Transverse colon (tissue), 4 donors: ENCODE measurements around the gene PLAC1. TPM values are rescaled to one million over a fixed set of nuclear protein-coding genes. Genes with fewer than 3 reads are reported as not detected.

Experiments
- DNase-seq: peaks from one replicate; pipeline ENCODE4 v3.0.0-alpha.2; 2019
- H3K27ac ChIP-seq, 4 donors: fragments of 200-600 bp; sonication (generic); 2 replicates each; pipeline ENCODE4 v1.5.1; 2016 to 2018; ENCODE audit warnings: inconsistent platforms in 4 of 4
- H3K27me3 ChIP-seq: fragments of 200-600 bp; sonication (generic); 2 replicates; pipeline ENCODE4 v1.5.1; 2017; ENCODE audit warnings: inconsistent platforms
- H3K36me3 ChIP-seq, 4 donors: fragments of 200-600 bp; sonication (generic); 2 replicates each; pipeline ENCODE4 v1.5.1; 2017 to 2019; ENCODE audit warnings: inconsistent platforms in 4 of 4
- H3K4me1 ChIP-seq, 4 donors: fragments of 200-600 bp; sonication (generic); 2 replicates each; pipeline ENCODE4 v1.5.1; 2017 to 2020; ENCODE audit warnings: inconsistent platforms in 4 of 4
- H3K4me3 ChIP-seq, 4 donors: fragments of 200-600 bp; sonication (generic); 1 replicate in 1 of 4; 2 replicates in 3 of 4; pipeline versions ENCODE4 v1.5.1 to v1.6.1; 2017 to 2019; ENCODE audit warnings: inconsistent platforms in 4 of 4
- H3K9me3 ChIP-seq, 2 donors: fragments of 200-600 bp; sonication (generic); 2 replicates each; pipeline ENCODE4 v1.5.1; 2017 to 2019; ENCODE audit warnings: inconsistent platforms in 2 of 2
- CTCF ChIP-seq, 5 experiments: fragments of 200-600 bp in 3 of 5; fragments of 450-650 bp in 2 of 5; sonication (generic) in 3 of 5; IDR thresholded peaks; 1 replicate in 2 of 5; 2 replicates in 3 of 5; pipeline ENCODE4 v1.5.1; 2016 to 2017; ENCODE audit warnings: antibody characterized with exemption in 5 of 5, inconsistent platforms in 3 of 5, mild to moderate bottlenecking in 2 of 5, moderate library complexity in 1 of 5
- EP300 ChIP-seq: sonication (generic); formaldehyde crosslinking; IDR thresholded peaks from one replicate; pipeline ENCODE4 v1.6.1; 2017; ENCODE audit warnings: antibody characterized with exemption, low read depth
- POLR2A ChIP-seq: fragments of 450-650 bp; IDR thresholded peaks from one replicate; pipeline ENCODE4 v1.6.1; 2016; ENCODE audit warnings: antibody characterized with exemption, mild to moderate bottlenecking, moderate library complexity
- POLR2AphosphoS5 ChIP-seq, 3 donors: sonication (generic); formaldehyde crosslinking; IDR thresholded peaks; one replicate each; pipeline ENCODE4 v1.6.1; 2016; ENCODE audit warnings: antibody characterized with exemption in 3 of 3
- WGBS, 2 donors: methylation state at CpG; one replicate each; pipeline ENCODE4 v1.1.5; 2018; ENCODE audit warnings: low coverage in 1 of 2; 5-methylcytosine and 5-hydroxymethylcytosine counted together
- in situ Hi-C, 4 donors: fragments of 200-750 bp; cut with MboI; loops; one replicate each; pipeline versions ENCODE4 v1.15.0 to v1.15.1; 2017; ENCODE audit warnings: low sequenced_read_pairs in 3 of 4, low pct_ligation_motif_present in 1 of 4, low pct_unique_long_range_greater_than_20kb in 1 of 4
- intact Hi-C: fragments of 100-400 bp; cut with DNase I; formaldehyde crosslinking; loops from one replicate; pipeline ENCODE4 v1.15.1; 2023; ENCODE audit warnings: low total_unique reads
- total RNA-seq, 4 donors: library from RNA; depleted of rRNA; stranded (reverse); fragments of >200 nt; gene quantifications; one replicate each; pipeline ENCODE4 v1.1.0, GENCODE V29; 2016

PLAC1 gene
- total RNA-seq, 4 donors from 2014 or later, result 0.79 TPM; not detected in 3

- Histone ChIP-seq H3K9me3 (no peaks in the 10 kb centered on the region), H3K36me3 (no peaks in the 10 kb centered on the region), H3K4me1 (no peaks in the 10 kb centered on the region), H3K4me3 (no peak overlapping the region), H3K27me3 (no peaks in the 10 kb centered on the region), H3K27ac (no peak overlapping the region)
- in situ Hi-C loops, result no loop called here
- no peak for DNase-seq
- intact Hi-C loops, result no loop called here
- TF ChIP-seq EP300, result no peak
- no peak for TF ChIP-seq POLR2AphosphoS5 (IDR thresholded peaks at IDR 0.05)
- TF ChIP-seq POLR2A, result no peak
- TF ChIP-seq CTCF (IDR thresholded peaks at IDR 0.05), result no peak
- 86% methylated on average over 6 of the region's 6 CpGs; no CpG with 5 or more reads in 1 of the 2 donors for WGBS, 2 donors
Observed at GRCh38 chrX:134529481-134529880, 128.8 kb downstream of the PLAC1 start.

GRCh38 chrX:134528960-134529359, 129.3 kb downstream of the PLAC1 start:
- in situ Hi-C loops (no loop called here), intact Hi-C loops (no loop called here)
- TF ChIP-seq POLR2AphosphoS5 (IDR thresholded peaks at IDR 0.05), result no peak
- no peak for TF ChIP-seq CTCF (IDR thresholded peaks at IDR 0.05)
- TF ChIP-seq POLR2A, result no peak
- no peak for TF ChIP-seq EP300
- no peaks in the 10 kb centered on the region for H3K27me3 ChIP-seq
- no peak for DNase-seq
- H3K9me3 ChIP-seq, result no peaks in the 10 kb centered on the region
- 56% methylated on average over 3 of the region's 3 CpGs; no CpG with 5 or more reads in 1 of the 2 donors for WGBS, 2 donors
- no peak overlapping the region for H3K4me3 ChIP-seq
- H3K4me1 ChIP-seq, result no peaks in the 10 kb centered on the region
- H3K36me3 ChIP-seq, result no peaks in the 10 kb centered on the region
- H3K27ac ChIP-seq, result no peak overlapping the region

GRCh38 chrX:134526399-134526798, 131.9 kb downstream of the PLAC1 start:
- H3K4me1 ChIP-seq, result no peaks in the 10 kb centered on the region
- H3K9me3 ChIP-seq, result no peaks in the 10 kb centered on the region
- H3K27me3 ChIP-seq, result no peaks in the 10 kb centered on the region
- intact Hi-C loops, result no loop called here
- no peak for DNase-seq
- in situ Hi-C loops, result no loop called here
- 90% methylated on average over 5 of the region's 5 CpGs; no CpG with 5 or more reads in 1 of the 2 donors for WGBS, 2 donors
- no peak overlapping the region for H3K4me3 ChIP-seq
- no peaks in the 10 kb centered on the region for H3K36me3 ChIP-seq
- TF ChIP-seq POLR2A (no peak), CTCF (IDR thresholded peaks at IDR 0.05) (no peak)
- H3K27ac ChIP-seq, result no peak overlapping the region

GRCh38 chrX:134525086-134525792, 133.0 kb downstream of the PLAC1 start:
- 83 to 95% methylated on average over 4 to 15 of the region's 15 CpGs for WGBS, 2 donors
- no peaks in the 10 kb centered on the region for H3K27me3 ChIP-seq
- TF ChIP-seq CTCF (IDR thresholded peaks at IDR 0.05) (no peak), POLR2A (no peak), POLR2AphosphoS5 (IDR thresholded peaks at IDR 0.05) (no peak), EP300 (no peak)
- DNase-seq, result no peak
- H3K4me1 ChIP-seq, result no peaks in the 10 kb centered on the region
- intact Hi-C loops (no loop called here), in situ Hi-C loops (no loop called here)
- no peak overlapping the region for H3K27ac ChIP-seq
- H3K36me3 ChIP-seq, result no peaks in the 10 kb centered on the region
- H3K9me3 ChIP-seq, result no peaks in the 10 kb centered on the region
- no peak overlapping the region for H3K4me3 ChIP-seq
